Gastrocnemius medialis (tissue), 4 donors: ENCODE measurements around the gene CAPN5. TPM values are rescaled to one million over a fixed set of nuclear protein-coding genes. Genes with fewer than 3 reads are reported as not detected.

ENCODE experiments used
- ATAC-seq, 2 donors: fragments of 150-250 bp; one replicate each; pipeline ENCODE4 v1.9.1; 2016
- DNase-seq, 2 donors: peaks; one replicate each; pipeline ENCODE4 v3.0.0-alpha.2; 2019
- H3K27ac ChIP-seq, 4 donors: fragments of 200-600 bp; sonication (generic); 1 replicate in 1 of 4; 2 replicates in 3 of 4; pipeline ENCODE4 v1.5.1; 2016 to 2018; ENCODE audit warnings: mild to moderate bottlenecking in 2 of 4, moderate library complexity in 1 of 4
- H3K27me3 ChIP-seq, 3 donors: fragments of 200-600 bp; sonication (generic) in 2 of 3; 1 replicate in 1 of 3; 2 replicates in 2 of 3; pipeline versions ENCODE4 v1.5.1 to v1.6.0; 2016 to 2019; ENCODE audit warnings: mild to moderate bottlenecking in 1 of 3, moderate library complexity in 1 of 3
- H3K36me3 ChIP-seq, 2 donors: fragments of 200-600 bp; sonication (generic) in 1 of 2; one replicate each; pipeline ENCODE4 v1.5.1; 2017 to 2018
- H3K4me1 ChIP-seq, 2 donors: fragments of 200-600 bp; sonication (generic) in 1 of 2; one replicate each; pipeline ENCODE4 v1.5.1; 2016 to 2017; ENCODE audit warnings: mild to moderate bottlenecking in 2 of 2
- H3K4me3 ChIP-seq, 4 donors: fragments of 200-600 bp; sonication (generic) in 3 of 4; 1 replicate in 1 of 4; 2 replicates in 3 of 4; pipeline ENCODE4 v1.5.1; 2016 to 2019; ENCODE audit warnings: mild to moderate bottlenecking in 2 of 4
- H3K9me3 ChIP-seq, 3 donors: fragments of 200-600 bp; sonication (generic) in 2 of 3; 1 replicate in 1 of 3; 2 replicates in 2 of 3; pipeline ENCODE4 v1.5.1; 2016 to 2019
- POLR2A ChIP-seq, 2 donors: fragments of 450-650 bp; IDR thresholded peaks; one replicate each; pipeline ENCODE4 v1.6.1; 2017; ENCODE audit warnings: antibody characterized with exemption in 2 of 2, mild to moderate bottlenecking in 2 of 2, moderate library complexity in 2 of 2
- in situ Hi-C, 4 donors: fragments of 200-750 bp; cut with MboI; loops; one replicate each; pipeline versions ENCODE4 v1.15.0 to v1.8.0; 2017; ENCODE audit warnings: low sequenced_read_pairs in 4 of 4
- intact Hi-C: fragments of 100-400 bp; cut with DNase I; formaldehyde crosslinking; loops from one replicate; pipeline ENCODE4 v1.15.1; 2023; ENCODE audit warnings: low total_unique reads
- total RNA-seq, 4 donors: library from RNA; depleted of rRNA; stranded (reverse); fragments of >200 nt; gene quantifications; one replicate each; pipeline versions ENCODE4 v1.1.0 to v1.2.3, GENCODE V29; 2016
- TF ChIP-seq, protein P1 (sequence below), 5 experiments: fragments of 450-650 bp in 3 of 5; fragments of 200-600 bp in 2 of 5; sonication (generic) in 2 of 5; IDR thresholded peaks in 4 of 5; conservative IDR thresholded peaks in 1 of 5; 1 replicate in 4 of 5; 2 replicates in 1 of 5; pipeline ENCODE4 v1.5.1; 2016 to 2019; ENCODE audit warnings: antibody characterized with exemption in 5 of 5, mild to moderate bottlenecking in 3 of 5, moderate library complexity in 3 of 5

Gene CAPN5
- total RNA-seq, 4 donors from 2014 or later, result 0.58 to 12.4 (median 1.5) TPM

DNA sequence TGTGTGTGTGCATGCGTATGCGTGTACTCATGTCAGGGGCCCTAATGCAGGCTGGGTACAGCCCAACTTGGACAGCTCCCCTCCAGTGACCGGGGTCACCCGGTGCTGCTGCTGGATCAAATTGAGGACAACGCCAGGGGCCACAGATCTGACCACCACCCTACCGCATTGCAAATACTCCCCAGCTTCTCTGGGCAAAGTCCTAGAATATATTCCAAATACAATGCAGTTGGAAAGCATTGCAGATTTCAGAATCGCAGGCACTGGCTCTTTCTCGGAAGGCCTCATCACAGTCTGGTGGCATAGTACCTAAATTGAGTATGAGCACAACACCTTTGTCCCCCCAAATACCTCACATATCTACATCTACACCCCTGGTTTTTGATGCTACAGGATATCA lies 104.5 kb downstream of the CAPN5 start:
- no peak for ATAC-seq
- in situ Hi-C loops, result no loop called here
- DNase-seq, result no peak

DNA sequence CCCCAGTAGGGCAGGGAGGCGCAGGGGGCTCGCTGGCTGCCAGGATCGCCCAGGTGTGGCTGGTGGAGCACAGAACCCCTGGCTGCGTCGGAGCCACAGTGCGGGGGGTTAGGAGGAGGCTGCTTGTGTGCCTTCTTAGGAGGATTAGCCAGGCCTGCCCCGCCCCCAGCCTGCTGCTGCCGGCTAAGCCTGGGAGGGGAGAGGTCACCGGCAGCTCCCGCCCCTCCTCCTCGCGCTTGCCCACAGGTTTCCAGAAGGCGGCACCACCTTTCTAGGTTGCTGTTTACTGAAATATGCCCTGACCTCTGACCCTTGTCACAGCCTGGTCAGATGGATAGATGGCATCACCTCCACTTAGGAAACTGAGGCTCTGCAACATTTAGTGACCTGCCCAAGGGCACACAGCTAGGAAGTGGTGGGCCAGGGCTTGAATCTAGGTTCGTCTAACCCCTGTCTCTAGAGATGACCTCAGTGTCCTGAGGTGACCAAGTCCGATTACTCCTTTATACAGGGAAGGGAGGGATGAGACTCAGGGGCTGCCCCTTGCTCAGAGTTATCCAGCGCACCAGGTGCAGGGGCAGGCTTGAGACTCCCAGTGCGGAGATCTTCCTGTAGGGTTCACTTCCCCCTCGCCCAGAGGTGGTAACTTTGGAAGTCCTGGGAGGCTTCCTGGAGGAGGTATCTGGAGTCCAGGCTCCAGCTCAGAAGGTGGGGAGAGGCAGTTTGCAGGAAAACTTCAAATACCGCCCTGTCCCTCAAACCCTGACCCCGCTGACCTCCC lies 105.3 kb downstream of the CAPN5 start:
- in situ Hi-C loops (no loop called here), intact Hi-C loops (no loop called here)
- H3K9me3 ChIP-seq, result no peaks in the 10 kb centered on the region
- H3K36me3 ChIP-seq, result no peaks in the 10 kb centered on the region
- no peak for ATAC-seq
- TF ChIP-seq, protein P1, sequence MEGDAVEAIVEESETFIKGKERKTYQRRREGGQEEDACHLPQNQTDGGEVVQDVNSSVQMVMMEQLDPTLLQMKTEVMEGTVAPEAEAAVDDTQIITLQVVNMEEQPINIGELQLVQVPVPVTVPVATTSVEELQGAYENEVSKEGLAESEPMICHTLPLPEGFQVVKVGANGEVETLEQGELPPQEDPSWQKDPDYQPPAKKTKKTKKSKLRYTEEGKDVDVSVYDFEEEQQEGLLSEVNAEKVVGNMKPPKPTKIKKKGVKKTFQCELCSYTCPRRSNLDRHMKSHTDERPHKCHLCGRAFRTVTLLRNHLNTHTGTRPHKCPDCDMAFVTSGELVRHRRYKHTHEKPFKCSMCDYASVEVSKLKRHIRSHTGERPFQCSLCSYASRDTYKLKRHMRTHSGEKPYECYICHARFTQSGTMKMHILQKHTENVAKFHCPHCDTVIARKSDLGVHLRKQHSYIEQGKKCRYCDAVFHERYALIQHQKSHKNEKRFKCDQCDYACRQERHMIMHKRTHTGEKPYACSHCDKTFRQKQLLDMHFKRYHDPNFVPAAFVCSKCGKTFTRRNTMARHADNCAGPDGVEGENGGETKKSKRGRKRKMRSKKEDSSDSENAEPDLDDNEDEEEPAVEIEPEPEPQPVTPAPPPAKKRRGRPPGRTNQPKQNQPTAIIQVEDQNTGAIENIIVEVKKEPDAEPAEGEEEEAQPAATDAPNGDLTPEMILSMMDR (IDR thresholded peaks at IDR 0.05 in 4 of 5, conservative IDR thresholded peaks at IDR 0.05 in 1 of 5), result no peak
- TF ChIP-seq POLR2A (IDR thresholded peaks at IDR 0.05), result no peak
- no peak overlapping the region for H3K4me3 ChIP-seq
- H3K27ac ChIP-seq, result no peak overlapping the region
- no peak for DNase-seq
- no peaks in the 10 kb centered on the region for H3K4me1 ChIP-seq
- H3K27me3 ChIP-seq, result no peaks in the 10 kb centered on the region

More for the DNA sequence above, 104.5 kb downstream of the CAPN5 start:
- Histone ChIP-seq H3K4me1 (no peaks in the 10 kb centered on the region), H3K27me3 (no peaks in the 10 kb centered on the region), H3K9me3 (no peaks in the 10 kb centered on the region), H3K36me3 (no peaks in the 10 kb centered on the region), H3K4me3 (no peak overlapping the region), H3K27ac (no peak overlapping the region)
- intact Hi-C loops, result no loop called here
- no peak for TF ChIP-seq POLR2A (IDR thresholded peaks at IDR 0.05)
- TF ChIP-seq, protein P1 (IDR thresholded peaks at IDR 0.05 in 4 of 5, conservative IDR thresholded peaks at IDR 0.05 in 1 of 5), result no peak

DNA sequence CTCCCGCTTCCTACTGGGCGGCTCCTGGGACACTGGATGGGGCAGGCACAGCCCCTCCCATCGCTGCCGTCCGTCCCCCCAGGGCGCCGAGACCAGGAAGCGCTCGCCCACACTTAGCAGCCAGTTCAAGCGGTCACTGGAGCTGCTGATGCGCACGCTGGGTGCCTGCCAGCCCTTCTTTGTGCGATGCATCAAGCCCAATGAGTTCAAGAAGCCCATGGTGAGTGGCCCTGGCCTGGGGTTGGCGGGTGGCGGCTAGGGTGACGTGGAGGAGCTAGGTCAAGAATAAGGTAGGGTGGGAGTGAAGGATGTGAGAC lies 105.9 kb downstream of the CAPN5 start:
- H3K4me3 ChIP-seq, result no peak overlapping the region
- TF ChIP-seq POLR2A (IDR thresholded peaks at IDR 0.05), result no peak
- TF ChIP-seq, protein P1 (IDR thresholded peaks at IDR 0.05 in 4 of 5, conservative IDR thresholded peaks at IDR 0.05 in 1 of 5), result no peak
- H3K27ac ChIP-seq, result no peak overlapping the region
- DNase-seq, result no peak
- H3K36me3 ChIP-seq, result no peaks in the 10 kb centered on the region
- intact Hi-C loops, result no loop called here
- H3K9me3 ChIP-seq, result no peaks in the 10 kb centered on the region
- in situ Hi-C loops, result no loop called here
- no peaks in the 10 kb centered on the region for H3K27me3 ChIP-seq
- no peak for ATAC-seq
- no peaks in the 10 kb centered on the region for H3K4me1 ChIP-seq

DNA sequence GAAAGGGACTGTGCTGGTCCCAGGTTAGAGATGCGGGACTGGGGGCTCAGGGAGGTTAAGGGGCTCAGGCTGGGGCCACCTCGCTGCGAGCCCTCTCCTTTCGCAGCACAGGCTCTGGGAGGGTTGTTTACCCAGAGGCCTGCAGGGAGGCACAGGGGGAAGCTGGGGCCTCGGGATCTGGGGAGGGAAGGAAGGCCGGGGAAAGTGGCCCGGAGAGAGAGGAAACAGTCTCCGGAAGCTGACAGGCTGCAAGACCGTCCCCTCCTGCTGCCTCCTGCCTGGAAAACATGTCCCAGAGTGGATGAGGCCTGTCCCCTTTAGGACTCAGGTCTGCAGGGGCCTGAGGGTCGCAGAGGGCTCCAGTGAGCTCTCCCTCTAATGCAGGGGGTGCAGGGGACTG lies 106.7 kb downstream of the CAPN5 start:
- ATAC-seq (no peak), DNase-seq (peak in 1 of 2 donors; percentile 23)
- Histone ChIP-seq H3K9me3 (no peaks in the 10 kb centered on the region), H3K4me3 (no peak overlapping the region), H3K36me3 (no peaks in the 10 kb centered on the region), H3K27ac (no peak overlapping the region), H3K27me3 (no peaks in the 10 kb centered on the region), H3K4me1 (no peaks in the 10 kb centered on the region)
- intact Hi-C loops, result no loop called here
- in situ Hi-C loops, result no loop called here
- TF ChIP-seq, protein P1 (IDR thresholded peaks at IDR 0.05 in 4 of 5, conservative IDR thresholded peaks at IDR 0.05 in 1 of 5), result no peak
- TF ChIP-seq POLR2A (IDR thresholded peaks at IDR 0.05), result no peak

DNA sequence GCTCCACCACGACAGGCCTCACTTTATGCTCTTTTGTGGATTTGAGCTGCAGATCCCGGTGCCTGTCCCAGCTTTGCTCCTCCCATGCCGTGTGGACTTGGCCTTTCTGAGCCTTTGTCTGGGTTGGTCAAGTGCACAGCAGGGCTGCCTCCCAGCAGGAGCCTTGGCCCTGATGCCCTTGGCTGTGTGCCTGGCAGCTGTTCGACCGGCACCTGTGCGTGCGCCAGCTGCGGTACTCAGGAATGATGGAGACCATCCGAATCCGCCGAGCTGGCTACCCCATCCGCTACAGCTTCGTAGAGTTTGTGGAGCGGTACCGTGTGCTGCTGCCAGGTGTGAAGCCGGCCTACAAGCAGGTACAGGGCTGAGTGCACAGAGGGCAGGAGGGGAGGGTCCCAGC lies 107.8 kb downstream of the CAPN5 start:
- H3K4me1 ChIP-seq, result no peaks in the 10 kb centered on the region
- H3K36me3 ChIP-seq, result no peaks in the 10 kb centered on the region
- H3K4me3 ChIP-seq, result no peak overlapping the region
- no peak overlapping the region for H3K27ac ChIP-seq
- H3K9me3 ChIP-seq, result no peaks in the 10 kb centered on the region
- TF ChIP-seq POLR2A (IDR thresholded peaks at IDR 0.05), result no peak
- TF ChIP-seq, protein P1 (IDR thresholded peaks at IDR 0.05 in 4 of 5, conservative IDR thresholded peaks at IDR 0.05 in 1 of 5), result no peak
- ATAC-seq (no peak), DNase-seq (no peak)
- intact Hi-C loops (no loop called here), in situ Hi-C loops (no loop called here)
- H3K27me3 ChIP-seq, result no peaks in the 10 kb centered on the region
